K562 (cell line): Measurements from ENCODE around the gene DNAH17. TPM values are rescaled to one million over a fixed set of nuclear protein-coding genes. Genes with fewer than 3 reads are reported as not detected.

Source experiments
- CHCHD3 ChIP-seq: fragments of 250-450 bp; sonication (Bioruptor Pico); IDR thresholded peaks from 2 replicates; pipeline ENCODE4 v2.1.2; 2022; ENCODE audit warnings: mild to moderate bottlenecking
- CTBP1 ChIP-seq: fragments of 450-650 bp; IDR thresholded peaks from 2 replicates; pipeline ENCODE4 v1.6.1; 2016; ENCODE audit warnings: borderline replicate concordance
- CXXC5 ChIP-seq: fragments of 250-450 bp; sonication (Bioruptor Pico); IDR thresholded peaks from 2 replicates; pipeline ENCODE4 v1.8.0; 2022; ENCODE audit warnings: inconsistent platforms, mild to moderate bottlenecking, moderate library complexity
- DMBX1 ChIP-seq: fragments of 250-450 bp; sonication (Bioruptor Pico); IDR thresholded peaks from 2 replicates; pipeline ENCODE4 v1.8.0; 2022; ENCODE audit warnings: inconsistent platforms, mild to moderate bottlenecking, moderate library complexity, borderline replicate concordance
- E4F1 ChIP-seq: fragments of 250-450 bp; sonication (Bioruptor Pico); IDR thresholded peaks from 2 replicates; pipeline ENCODE4 v1.5.0; 2021; ENCODE audit warnings: mild to moderate bottlenecking, borderline replicate concordance
- HDGF ChIP-seq: fragments of 450-650 bp; IDR thresholded peaks from 2 replicates; pipeline ENCODE4 v1.6.1; 2016
- LARP7 ChIP-seq: fragments of 450-650 bp; IDR thresholded peaks from 2 replicates; pipeline ENCODE4 v1.6.1; 2016
- MNT ChIP-seq, 2 experiments: fragments of 450-650 bp; conservative IDR thresholded peaks; 2 replicates each; pipeline ENCODE4 v1.6.1; 2017; ENCODE audit warnings: mild to moderate bottlenecking in 2 of 2, moderate library complexity in 2 of 2
- SIX5 ChIP-seq, 2 experiments: IDR thresholded peaks; 2 replicates each; pipeline ENCODE4 v1.6.1; 2011; ENCODE audit warnings: low read length in 2 of 2, borderline replicate concordance in 1 of 2, low read depth in 1 of 2, mild to moderate bottlenecking in 1 of 2, moderate library complexity in 1 of 2; ENCODE audit not compliant: insufficient read depth in 1 of 2
- TFE3 ChIP-seq: fragments of 450-650 bp; formaldehyde crosslinking; IDR thresholded peaks from 2 replicates; pipeline ENCODE4 v1.4.0; 2020; ENCODE audit warnings: mild to moderate bottlenecking, mixed read lengths
- U2AF2 ChIP-seq: fragments of 200-400 bp; formaldehyde crosslinking; optimal IDR thresholded peaks from 2 replicates; pipeline ENCODE3; 2017; ENCODE audit warnings: low read depth, mild to moderate bottlenecking, low read length
- ZNF586 ChIP-seq: fragments of 450-650 bp; formaldehyde crosslinking; conservative IDR thresholded peaks from 2 replicates; pipeline ENCODE4 v1.4.0; 2020; ENCODE audit warnings: mild to moderate bottlenecking, moderate library complexity
- ZNF707 ChIP-seq: fragments of 250-450 bp; sonication (Bioruptor Pico); conservative IDR thresholded peaks from 2 replicates; pipeline ENCODE4 v1.8.0; 2022; ENCODE audit warnings: inconsistent platforms, mild to moderate bottlenecking, moderate library complexity
- polyA plus RNA-seq, 8 experiments: library from polyadenylated mRNA; depleted of rRNA in 4 of 8; stranded (reverse) in 5 of 8; unstranded in 3 of 8; fragments of >200 nt; fragmentation: Nextera tagmentation in 2 of 8; fragmentation: Illumina TruSeq in 1 of 8; extraction: Ambion mirVana in 2 of 8; extraction: Trizol in 1 of 8; gene quantifications; 2 replicates each; pipeline versions ENCODE4 v1.2.1 to v1.2.3, GENCODE V29; 2011 to 2014; ENCODE audit warnings: inconsistent platforms in 1 of 8, missing spikeins in 1 of 8
- total RNA-seq, 7 experiments: library from RNA; depleted of rRNA in 6 of 7; stranded (reverse); fragments of >200 nt in 6 of 7; fragmentation: Illumina TruSeq in 2 of 7; extraction: Trizol in 2 of 7; gene quantifications; 2 replicates each; pipeline versions ENCODE4 v1.2.1 to v1.2.3, GENCODE V29; 2011 to 2021; ENCODE audit warnings: low replicate concordance in 1 of 7
- TF ChIP-seq, protein P1 (sequence below): fragments of 450-650 bp; IDR thresholded peaks from 2 replicates; pipeline ENCODE4 v1.6.1; 2017; ENCODE audit warnings: antibody characterized with exemption
- TF ChIP-seq, protein P2 (sequence below): sonication (generic); formaldehyde crosslinking; IDR thresholded peaks from 2 replicates; pipeline ENCODE4 v1.8.0; 2022; ENCODE audit warnings: mild to moderate bottlenecking, missing genetic modification reagents, borderline replicate concordance
- TF ChIP-seq, protein P3 (sequence below): fragments of 450-650 bp; IDR thresholded peaks from 2 replicates; pipeline ENCODE4 v1.6.1; 2017; ENCODE audit warnings: mild to moderate bottlenecking, moderate library complexity

DNAH17 gene
- total and polyA plus RNA-seq, 9 of the 15 experiments (the other 6 are each of a cell fraction or from before 2014, with no cell fraction given): under 0.01 to 0.06 (median 0.03) TPM; not detected in 5

DNA sequence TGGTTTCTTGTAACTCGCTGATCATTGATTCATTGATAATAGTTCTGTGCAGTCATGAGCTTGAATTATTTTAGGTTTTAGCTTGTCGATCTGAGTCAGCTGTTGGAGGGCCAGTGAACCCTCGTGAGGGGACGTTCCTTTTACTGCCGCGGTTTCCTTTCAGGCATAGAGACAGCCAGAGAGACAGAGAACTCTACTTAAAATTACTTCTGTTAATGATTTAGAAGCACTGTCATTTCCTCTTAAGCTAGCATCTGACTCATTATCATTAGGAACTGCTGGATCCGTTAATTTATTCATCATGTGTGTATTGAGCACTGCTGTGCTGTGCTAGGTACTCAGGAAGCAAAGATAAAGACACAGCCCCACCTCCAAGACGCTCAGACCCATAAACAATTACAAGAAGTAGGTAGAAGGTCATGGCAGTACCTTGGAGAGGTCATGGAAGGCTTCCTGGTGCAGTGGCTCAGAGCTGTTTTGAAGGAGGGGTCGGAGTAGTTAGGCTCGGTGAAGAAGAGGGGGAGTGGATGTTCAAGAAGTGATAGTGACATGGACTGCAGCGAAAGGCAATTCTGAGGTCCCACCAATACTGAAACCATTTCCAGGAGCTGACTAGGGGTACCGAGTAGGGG is 195.5 kb downstream of the DNAH17 start (continued):
- TF ChIP-seq HDGF (no peak), ZNF707 (CRISPR knock-in tag) (no peak), ZNF586 (CRISPR knock-in tag) (no peak), SIX5 (IDR thresholded peaks at IDR 0.05; ENCODE audit: borderline replicate concordance in 1 of 2, insufficient read depth in 1 of 2, low read depth in 1 of 2, low read length in 2 of 2) (no peak), TFE3 (CRISPR knock-in tag) (no peak), CHCHD3 (CRISPR knock-in tag) (no peak), LARP7 (no peak), MNT (conservative IDR thresholded peaks at IDR 0.05) (peak in 1 of 2 experiments; percentile 34; a peak in 1 of 4 replicates), CTBP1 (peak; percentile 66; the same call in 1 of the 2 replicates), E4F1 (no peak), CXXC5 (CRISPR knock-in tag) (peak; percentile 50), U2AF2 (no peak), DMBX1 (no peak)
- TF ChIP-seq, protein P1, sequence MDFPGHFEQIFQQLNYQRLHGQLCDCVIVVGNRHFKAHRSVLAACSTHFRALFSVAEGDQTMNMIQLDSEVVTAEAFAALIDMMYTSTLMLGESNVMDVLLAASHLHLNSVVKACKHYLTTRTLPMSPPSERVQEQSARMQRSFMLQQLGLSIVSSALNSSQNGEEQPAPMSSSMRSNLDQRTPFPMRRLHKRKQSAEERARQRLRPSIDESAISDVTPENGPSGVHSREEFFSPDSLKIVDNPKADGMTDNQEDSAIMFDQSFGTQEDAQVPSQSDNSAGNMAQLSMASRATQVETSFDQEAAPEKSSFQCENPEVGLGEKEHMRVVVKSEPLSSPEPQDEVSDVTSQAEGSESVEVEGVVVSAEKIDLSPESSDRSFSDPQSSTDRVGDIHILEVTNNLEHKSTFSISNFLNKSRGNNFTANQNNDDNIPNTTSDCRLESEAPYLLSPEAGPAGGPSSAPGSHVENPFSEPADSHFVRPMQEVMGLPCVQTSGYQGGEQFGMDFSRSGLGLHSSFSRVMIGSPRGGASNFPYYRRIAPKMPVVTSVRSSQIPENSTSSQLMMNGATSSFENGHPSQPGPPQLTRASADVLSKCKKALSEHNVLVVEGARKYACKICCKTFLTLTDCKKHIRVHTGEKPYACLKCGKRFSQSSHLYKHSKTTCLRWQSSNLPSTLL: no peak
- TF ChIP-seq, protein P2, sequence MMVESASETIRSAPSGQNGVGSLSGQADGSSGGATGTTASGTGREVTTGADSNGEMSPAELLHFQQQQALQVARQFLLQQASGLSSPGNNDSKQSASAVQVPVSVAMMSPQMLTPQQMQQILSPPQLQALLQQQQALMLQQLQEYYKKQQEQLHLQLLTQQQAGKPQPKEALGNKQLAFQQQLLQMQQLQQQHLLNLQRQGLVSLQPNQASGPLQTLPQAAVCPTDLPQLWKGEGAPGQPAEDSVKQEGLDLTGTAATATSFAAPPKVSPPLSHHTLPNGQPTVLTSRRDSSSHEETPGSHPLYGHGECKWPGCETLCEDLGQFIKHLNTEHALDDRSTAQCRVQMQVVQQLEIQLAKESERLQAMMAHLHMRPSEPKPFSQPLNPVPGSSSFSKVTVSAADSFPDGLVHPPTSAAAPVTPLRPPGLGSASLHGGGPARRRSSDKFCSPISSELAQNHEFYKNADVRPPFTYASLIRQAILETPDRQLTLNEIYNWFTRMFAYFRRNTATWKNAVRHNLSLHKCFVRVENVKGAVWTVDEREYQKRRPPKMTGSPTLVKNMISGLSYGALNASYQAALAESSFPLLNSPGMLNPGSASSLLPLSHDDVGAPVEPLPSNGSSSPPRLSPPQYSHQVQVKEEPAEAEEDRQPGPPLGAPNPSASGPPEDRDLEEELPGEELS (CRISPR knock-in tag): no peak
- TF ChIP-seq, protein P3, sequence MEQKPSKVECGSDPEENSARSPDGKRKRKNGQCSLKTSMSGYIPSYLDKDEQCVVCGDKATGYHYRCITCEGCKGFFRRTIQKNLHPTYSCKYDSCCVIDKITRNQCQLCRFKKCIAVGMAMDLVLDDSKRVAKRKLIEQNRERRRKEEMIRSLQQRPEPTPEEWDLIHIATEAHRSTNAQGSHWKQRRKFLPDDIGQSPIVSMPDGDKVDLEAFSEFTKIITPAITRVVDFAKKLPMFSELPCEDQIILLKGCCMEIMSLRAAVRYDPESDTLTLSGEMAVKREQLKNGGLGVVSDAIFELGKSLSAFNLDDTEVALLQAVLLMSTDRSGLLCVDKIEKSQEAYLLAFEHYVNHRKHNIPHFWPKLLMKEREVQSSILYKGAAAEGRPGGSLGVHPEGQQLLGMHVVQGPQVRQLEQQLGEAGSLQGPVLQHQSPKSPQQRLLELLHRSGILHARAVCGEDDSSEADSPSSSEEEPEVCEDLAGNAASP: no peak
